ENCODE measurements around the gene SHISAL1.

DNA sequence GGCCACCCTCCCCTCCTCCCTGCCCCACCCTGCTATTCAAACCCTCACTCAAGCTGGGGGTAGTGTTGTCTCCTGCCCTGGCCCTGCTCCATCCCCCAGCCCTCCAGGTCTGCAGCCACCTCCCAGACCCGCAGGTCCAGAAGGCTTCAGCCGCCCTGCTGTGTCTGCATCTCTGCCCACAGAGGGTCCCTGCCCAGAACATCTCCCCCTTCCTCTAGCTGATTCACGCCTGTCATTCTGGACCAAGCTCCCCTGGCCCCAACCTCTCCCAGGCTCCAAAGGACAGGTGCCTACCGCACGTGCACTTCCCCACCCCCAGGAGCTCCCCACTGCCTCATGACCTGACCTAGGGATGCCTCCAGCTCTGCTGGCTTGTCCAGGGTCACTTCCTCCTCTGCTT, 16.0 kb upstream of the SHISAL1 start:
- TF ChIP-seq, protein P1, sequence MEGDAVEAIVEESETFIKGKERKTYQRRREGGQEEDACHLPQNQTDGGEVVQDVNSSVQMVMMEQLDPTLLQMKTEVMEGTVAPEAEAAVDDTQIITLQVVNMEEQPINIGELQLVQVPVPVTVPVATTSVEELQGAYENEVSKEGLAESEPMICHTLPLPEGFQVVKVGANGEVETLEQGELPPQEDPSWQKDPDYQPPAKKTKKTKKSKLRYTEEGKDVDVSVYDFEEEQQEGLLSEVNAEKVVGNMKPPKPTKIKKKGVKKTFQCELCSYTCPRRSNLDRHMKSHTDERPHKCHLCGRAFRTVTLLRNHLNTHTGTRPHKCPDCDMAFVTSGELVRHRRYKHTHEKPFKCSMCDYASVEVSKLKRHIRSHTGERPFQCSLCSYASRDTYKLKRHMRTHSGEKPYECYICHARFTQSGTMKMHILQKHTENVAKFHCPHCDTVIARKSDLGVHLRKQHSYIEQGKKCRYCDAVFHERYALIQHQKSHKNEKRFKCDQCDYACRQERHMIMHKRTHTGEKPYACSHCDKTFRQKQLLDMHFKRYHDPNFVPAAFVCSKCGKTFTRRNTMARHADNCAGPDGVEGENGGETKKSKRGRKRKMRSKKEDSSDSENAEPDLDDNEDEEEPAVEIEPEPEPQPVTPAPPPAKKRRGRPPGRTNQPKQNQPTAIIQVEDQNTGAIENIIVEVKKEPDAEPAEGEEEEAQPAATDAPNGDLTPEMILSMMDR (IDR thresholded peaks at IDR 0.05; ENCODE audit: low read depth, low read length), result no peak
- no peak for TF ChIP-seq EZH2phosphoT487 (IDR thresholded peaks at IDR 0.05; ENCODE audit: low read depth)

Data from OCI-LY3 (cell line).